Measurements from ENCODE around the gene ERF.

The ERF gene

GRCh38 chr19:42242069-42242511 is 12.8 kb downstream of the ERF start:
- DNase-seq (ENCODE audit: low read depth in 2 of 2): no peak

GRCh38 chr19:42241279-42241678 is 13.6 kb downstream of the ERF start:
- no peak for DNase-seq (ENCODE audit: low read depth in 2 of 2)

GRCh38 chr19:42239544-42240220 is 15.2 kb downstream of the ERF start:
- no peak for DNase-seq (ENCODE audit: low read depth in 2 of 2)

GRCh38 chr19:42235181-42235580 is 19.7 kb downstream of the ERF start:
- DNase-seq (ENCODE audit: low read depth in 2 of 2): no peak

- no peak for DNase-seq (ENCODE audit: low read depth in 2 of 2)
These were observed 20.6 kb downstream of the ERF start for GRCh38 chr19:42234364-42234763.

GRCh38 chr19:42233678-42234292 is 21.1 kb downstream of the ERF start:
- DNase-seq (ENCODE audit: low read depth in 2 of 2): no peak

GRCh38 chr19:42233106-42233505 is 21.8 kb downstream of the ERF start:
- DNase-seq (ENCODE audit: low read depth in 2 of 2): no peak

- DNase-seq (ENCODE audit: low read depth in 2 of 2): no peak
These were observed 22.5 kb downstream of the ERF start for GRCh38 chr19:42232435-42232834.

- DNase-seq (ENCODE audit: low read depth in 2 of 2): no peak
These were observed 24.4 kb downstream of the ERF start for GRCh38 chr19:42230571-42230970.

- DNase-seq (ENCODE audit: low read depth in 2 of 2): no peak
These were observed 25.0 kb downstream of the ERF start for GRCh38 chr19:42229855-42230351.

- no peak for DNase-seq (ENCODE audit: low read depth in 2 of 2)
These were observed 25.6 kb downstream of the ERF start for GRCh38 chr19:42229301-42229854.

- DNase-seq (ENCODE audit: low read depth in 2 of 2): no peak
These were observed 26.3 kb downstream of the ERF start for GRCh38 chr19:42228641-42229040.

GRCh38 chr19:42226886-42227285 is 28.0 kb downstream of the ERF start:
- no peak for DNase-seq (ENCODE audit: low read depth in 2 of 2)

- no peak for DNase-seq (ENCODE audit: low read depth in 2 of 2)
These were observed 29.1 kb downstream of the ERF start for GRCh38 chr19:42225718-42226292.

- no peak for DNase-seq (ENCODE audit: low read depth in 2 of 2)
These were observed 29.8 kb downstream of the ERF start for GRCh38 chr19:42224940-42225717.

GRCh38 chr19:42220751-42221097 is 34.2 kb downstream of the ERF start:
- no peak for DNase-seq (ENCODE audit: low read depth in 2 of 2)

GRCh38 chr19:42219812-42220750 is 34.8 kb downstream of the ERF start, which contains the start of gene ZNF526:
ZNF526 (plus strand) TSS chr19:42220312; CDS start chr19:42224404, 4,092 bp downstream.
- DNase-seq (ENCODE audit: low read depth in 2 of 2): peak; percentile 93 to 96

GRCh38 chr19:42217520-42218437 is 37.1 kb downstream of the ERF start, which contains the start of gene DEDD2:
DEDD2 (minus strand) TSS chr19:42217677; CDS start chr19:42217007, 670 bp downstream.
- peak; percentile 99 to 100 for DNase-seq (ENCODE audit: low read depth in 2 of 2)
